ENCODE measurements around the gene LRRC3. TPM values are rescaled to one million over a fixed set of nuclear protein-coding genes. Genes with fewer than 3 reads are reported as not detected.

LRRC3 gene
- total and polyA plus RNA-seq, 2 of the 4 experiments (the other 2 are of a cell fraction), result under 0.01 to 0.38 TPM

- Histone ChIP-seq H3K18ac (ENCODE audit: low read depth, low read length) (no peak overlapping the region), H3K9ac (ENCODE audit: low read depth, low read length) (no peak overlapping the region), H3K27ac (ENCODE audit: insufficient read depth, low read length) (no peak overlapping the region), H3K4ac (ENCODE audit: low read depth, low read length) (no peak overlapping the region), H2AK9ac (replicated peaks; ENCODE audit: low read depth, low read length, poor library complexity) (no peak overlapping the region), H3K9me1 (ENCODE audit: insufficient read depth, low read length) (no peaks in the 10 kb centered on the region), H2BK20ac (ENCODE audit: low read depth, low read length) (no peak overlapping the region), H2AK5ac (ENCODE audit: low read depth, low read length) (no peak overlapping the region), H3K4me1 (ENCODE audit: control insufficient read depth, insufficient read depth, low read length) (no peaks in the 10 kb centered on the region), H3K27me3 (ENCODE audit: control insufficient read depth, insufficient read depth, low read length) (peaks cover 23% of the 10 kb centered on the region), H2BK120ac (ENCODE audit: low read depth, low read length) (no peak overlapping the region), H4K8ac (ENCODE audit: low read depth in 2 of 2, low read length in 2 of 2) (no peak overlapping the region), H3K9me3 (ENCODE audit: control insufficient read depth, insufficient read depth, low read length) (no peaks in the 10 kb centered on the region), H4K5ac (ENCODE audit: low read depth, low read length) (no peak overlapping the region), H2AFZ (replicated peaks; ENCODE audit: low read length, poor library complexity) (peak overlapping the region; percentile 29), H2BK15ac (ENCODE audit: low read depth, low read length) (no peak overlapping the region), H3K4me2 (ENCODE audit: low read depth, low read length) (no peak overlapping the region), H4K91ac (ENCODE audit: insufficient read depth, low read depth, low read length) (no peak overlapping the region), H3K79me1 (ENCODE audit: low read depth in 1 of 2, low read length in 2 of 2) (no peaks in the 10 kb centered on the region), H2BK5ac (ENCODE audit: low read depth, low read length, poor library complexity, severe bottlenecking) (no peak overlapping the region), H3K4me3 (ENCODE audit: insufficient read depth, low read depth, low read length) (no peak overlapping the region), H3K14ac (replicated peaks; ENCODE audit: low read depth, low read length) (no peak overlapping the region), H3K56ac (ENCODE audit: extremely low read depth, insufficient read depth, low read length) (no peak overlapping the region), H4K20me1 (ENCODE audit: insufficient read depth, low read length) (no peaks in the 10 kb centered on the region), H3K36me3 (ENCODE audit: control insufficient read depth, insufficient read depth, low read length) (no peaks in the 10 kb centered on the region), H3K23ac (ENCODE audit: low read depth, low read length) (no peak overlapping the region)
- intact Hi-C loops (cut with micrococcal nuclease) (no loop called here), in situ Hi-C loops (cut with MboI; ENCODE audit: low sequenced_read_pairs) (loop anchor here (25.0 kb wide), 1 partner anchor 431 kb away; the partner anchor contains the start of gene SLX9), dilution Hi-C loops (cut with HindIII; ENCODE audit: low sequenced_read_pairs, unreplicated experiment) (no loop called here)
- ChIA-PET POLR2A (ENCODE audit: unreplicated experiment) (no interaction called here), CTCF (no interaction called here)
- 47% methylated on average over 25 of the region's 44 CpGs; no CpG with 5 or more reads in 1 of the 2 experiments for WGBS, 2 experiments (ENCODE audit: extremely low coverage in 2 of 2, insufficient read length in 1 of 2)
- no TSS peak for BruUV-seq (replicated peaks)
- DNase-seq (no peak), ATAC-seq (ENCODE audit: low read depth) (no peak)
- TF ChIP-seq FOS (IDR thresholded peaks at IDR 0.05; ENCODE audit: low read depth, low read length), result no peak
These were observed 51.3 kb downstream of the LRRC3 start for GRCh38 chr21:44506279-44507255.

Data from IMR-90 (cell line).